NCI-H146 treated with DMSO at 0.1 percent for 48 hours (cell line): ENCODE measurements around the gene TRIM2.
A peak's percentile ranks its signal among the peaks of the same experiment; 100 is the strongest.
"Not testable (repeated sequence)": the region's sequence is repeated elsewhere in the genome, so short reads cannot be mapped to it uniquely, and the experiment has no call there.

ENCODE experiments used
- DNase-seq: peaks from one replicate; lab custom pipeline; 2025; ENCODE audit not compliant: unreplicated experiment; lab: John Stamatoyannopoulos, UW

The TRIM2 gene

DNA sequence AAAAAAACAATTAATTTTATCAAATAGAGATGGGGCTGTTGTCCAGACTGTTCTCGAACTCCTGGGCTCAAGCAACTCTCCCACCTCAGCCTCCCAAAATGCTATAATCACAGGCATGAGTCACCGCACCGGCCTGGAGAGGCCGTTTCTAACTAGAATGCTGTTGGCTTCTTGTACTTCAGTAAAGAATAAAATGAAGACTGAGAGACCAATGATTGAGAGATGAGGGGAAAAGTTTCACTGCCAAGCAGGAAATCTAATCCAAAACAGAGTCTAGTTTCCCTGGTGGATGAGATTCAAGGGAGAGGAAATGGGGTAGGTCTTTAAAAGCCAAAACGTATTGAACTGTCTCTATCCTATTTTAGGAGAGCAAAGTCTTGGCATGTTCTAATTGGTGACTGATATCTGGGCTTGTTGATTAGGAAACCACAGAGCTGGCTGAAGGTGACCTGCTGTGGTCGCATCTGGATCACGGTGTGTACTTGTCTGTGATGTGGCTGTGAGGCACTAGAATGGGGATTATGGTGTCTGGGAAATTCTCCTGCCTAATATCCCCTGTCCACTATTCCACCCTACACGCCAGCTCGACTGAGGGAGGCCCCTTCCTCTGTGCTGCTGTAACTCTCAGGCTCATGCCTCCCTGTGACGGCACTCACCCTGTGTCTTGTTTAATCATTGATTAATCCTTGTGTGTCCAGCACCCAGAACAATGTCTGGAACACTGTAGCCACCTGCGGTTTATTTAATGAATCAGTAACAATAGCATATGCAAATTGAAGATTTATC lies 15.0 kb upstream of the TRIM2 start:
- peak; percentile 7 for DNase-seq

DNA sequence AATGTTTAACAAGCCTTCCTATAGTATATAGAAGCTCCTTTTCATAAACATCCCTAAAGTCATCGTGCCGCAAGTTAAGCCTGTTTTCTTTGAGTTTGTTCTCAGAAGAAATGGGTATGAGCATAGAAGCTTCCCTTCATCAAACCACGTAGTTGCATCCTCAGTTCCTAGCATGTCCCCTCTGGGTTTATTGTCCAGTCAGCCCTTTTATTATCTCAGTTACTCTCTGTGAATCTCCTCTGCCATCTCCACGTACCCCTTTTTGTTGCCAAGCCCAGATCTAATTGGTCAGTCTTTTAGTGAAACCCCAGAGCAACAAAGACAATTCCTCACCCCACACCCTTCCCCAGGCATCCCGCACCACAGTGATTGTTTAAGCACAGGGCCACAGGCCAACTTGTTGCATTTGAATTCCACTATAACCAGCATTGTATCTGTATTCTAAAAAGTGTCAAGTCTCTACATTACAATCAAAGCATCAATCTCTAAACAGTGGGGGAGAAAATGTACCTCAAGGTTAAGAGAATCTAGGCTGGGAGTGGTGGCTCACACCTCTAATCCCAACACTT lies 12.4 kb upstream of the TRIM2 start:
- DNase-seq = no peak

DNA sequence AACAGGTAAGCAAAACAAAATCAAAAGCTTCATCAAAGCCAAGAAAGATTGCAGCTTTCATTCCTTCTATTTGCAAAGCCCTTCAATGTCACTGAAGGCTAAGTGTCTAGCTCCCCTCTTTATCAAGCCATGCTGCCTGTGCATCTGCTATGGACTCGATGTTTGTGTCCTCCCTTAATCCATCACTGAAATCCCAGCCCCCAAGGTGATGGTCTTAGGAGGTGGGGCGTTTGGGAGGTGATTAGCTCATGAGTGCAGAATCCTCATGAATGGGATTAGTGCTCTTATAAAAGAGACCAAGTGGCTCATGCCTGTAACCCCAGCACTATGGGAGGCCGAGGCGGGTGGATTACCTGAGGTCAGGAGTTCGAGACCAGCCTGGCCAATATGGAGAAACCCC lies 6.9 kb upstream of the TRIM2 start:
- no peak for DNase-seq

DNA sequence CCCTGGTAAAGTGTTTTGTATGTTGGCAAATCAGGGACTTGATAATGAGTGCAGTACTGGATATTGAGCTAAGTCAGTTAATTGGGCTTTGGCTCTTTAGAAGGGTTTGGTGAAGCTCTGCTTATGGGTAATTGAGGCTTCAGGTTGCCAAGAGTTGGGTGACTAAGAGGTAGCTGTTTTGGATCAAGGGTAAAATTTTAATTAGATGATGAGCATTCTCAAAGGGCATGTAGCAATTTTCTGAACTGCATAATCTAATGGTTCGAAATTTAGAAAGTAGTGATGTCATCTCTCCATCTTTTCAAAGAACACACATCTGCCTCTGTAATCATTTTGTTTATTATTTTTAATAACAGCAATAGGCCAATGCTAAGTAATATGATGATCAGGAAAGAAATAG lies 5.5 kb upstream of the TRIM2 start:
- DNase-seq = no peak

DNA sequence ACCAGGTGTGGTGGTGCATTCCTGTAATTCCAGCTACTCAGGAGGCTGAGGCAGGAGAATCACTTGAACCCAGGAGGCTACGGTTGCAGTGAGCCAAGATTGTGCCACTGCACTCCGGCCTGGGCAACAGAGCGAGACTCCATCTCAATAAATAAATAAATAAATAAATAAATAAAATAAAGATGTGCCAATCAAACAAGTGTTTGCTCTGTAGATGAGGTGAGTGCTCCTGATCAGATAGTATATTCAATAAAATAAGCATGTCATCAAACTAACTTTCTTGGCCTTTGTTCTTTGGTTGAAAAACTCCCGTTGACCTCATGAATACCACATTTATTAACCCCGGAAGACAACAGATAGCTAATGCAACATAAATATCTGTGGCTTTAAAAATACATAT lies 497 bp upstream of the TRIM2 start:
- not testable (repeated sequence) for DNase-seq

DNA sequence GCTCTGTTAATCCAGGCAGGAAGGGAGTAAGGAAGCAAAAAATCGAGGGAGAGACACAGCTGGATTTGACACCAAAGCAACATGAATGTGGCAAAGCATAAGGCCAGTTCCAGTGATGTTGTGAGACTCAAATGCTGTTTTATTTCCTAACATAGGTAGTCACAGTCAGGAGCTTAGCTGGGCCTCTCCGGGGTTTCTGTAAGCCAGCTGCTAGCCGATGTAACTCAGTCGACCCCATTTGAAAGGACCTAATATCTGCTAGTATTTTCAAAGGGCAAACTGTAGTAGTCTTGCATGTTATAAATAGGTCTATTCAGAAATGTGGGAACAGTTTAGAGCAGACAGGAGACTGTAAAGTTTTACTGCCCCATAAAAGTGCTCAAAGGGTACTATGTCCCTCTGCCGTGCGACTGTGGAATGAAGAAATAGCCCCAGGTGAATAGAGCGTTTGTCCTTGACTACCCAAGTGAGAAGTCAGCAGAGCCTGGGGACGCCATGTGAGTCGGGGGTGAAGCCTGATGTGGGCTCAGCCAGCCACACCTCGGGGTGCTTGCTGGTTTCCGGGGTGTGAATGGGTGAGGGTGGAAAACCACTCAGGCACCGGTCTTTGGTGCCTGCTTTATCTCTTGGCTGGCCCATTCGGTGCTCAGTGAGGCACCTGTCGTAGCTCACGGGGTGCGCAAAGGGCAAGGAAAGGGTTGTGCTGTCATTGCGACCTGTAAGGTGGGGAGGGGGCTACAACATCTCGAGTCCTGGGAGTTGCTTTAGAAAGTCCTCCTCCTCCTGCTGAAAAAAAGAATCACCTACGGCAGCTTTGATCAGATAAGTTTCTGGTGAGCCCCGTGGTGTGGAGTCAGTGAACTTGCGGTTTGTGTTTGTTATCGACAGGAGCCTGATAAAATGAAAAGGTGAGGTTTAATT lies 745 bp downstream of the TRIM2 start:
- DNase-seq = no peak

DNA sequence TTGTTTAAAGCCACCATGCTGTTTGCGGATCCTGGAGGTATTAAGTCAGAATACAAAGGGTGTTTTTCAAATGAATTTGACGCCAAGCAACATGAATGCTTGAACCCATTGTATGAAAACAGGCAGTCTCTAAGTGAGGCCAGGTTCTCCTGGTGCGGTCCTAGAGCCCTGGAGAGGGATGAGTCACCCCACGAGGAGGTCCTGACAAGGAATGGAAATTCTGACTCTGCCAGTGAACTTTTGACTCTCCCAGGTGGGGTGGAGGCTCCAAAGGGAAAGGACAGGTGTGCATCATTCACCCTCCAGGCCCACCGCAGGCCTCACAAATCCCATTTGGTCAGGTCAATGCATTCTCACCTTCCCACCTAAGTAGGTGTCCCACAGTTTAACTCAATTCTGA lies 1.5 kb downstream of the TRIM2 start:
- DNase-seq = no peak

DNA sequence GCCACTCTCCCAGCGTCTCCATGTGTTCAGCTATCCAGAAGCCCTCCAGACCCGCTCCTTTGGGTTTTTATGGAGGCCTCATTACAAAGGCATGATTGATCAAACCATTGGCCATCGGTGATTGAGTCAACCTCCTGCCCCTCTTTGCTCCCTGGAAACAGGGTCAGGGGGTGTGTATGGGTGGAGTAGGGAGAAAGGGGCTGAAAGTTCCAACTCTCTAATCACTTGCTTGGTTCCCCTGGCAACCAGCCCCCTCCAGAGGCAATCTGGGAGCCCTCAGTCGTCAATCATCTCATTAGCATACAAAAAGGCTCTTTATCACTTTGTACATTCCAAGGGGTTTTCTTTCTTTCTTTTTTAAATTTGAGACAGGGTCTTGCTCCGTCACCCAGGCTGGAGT lies 2.3 kb downstream of the TRIM2 start:
- no peak for DNase-seq

DNA sequence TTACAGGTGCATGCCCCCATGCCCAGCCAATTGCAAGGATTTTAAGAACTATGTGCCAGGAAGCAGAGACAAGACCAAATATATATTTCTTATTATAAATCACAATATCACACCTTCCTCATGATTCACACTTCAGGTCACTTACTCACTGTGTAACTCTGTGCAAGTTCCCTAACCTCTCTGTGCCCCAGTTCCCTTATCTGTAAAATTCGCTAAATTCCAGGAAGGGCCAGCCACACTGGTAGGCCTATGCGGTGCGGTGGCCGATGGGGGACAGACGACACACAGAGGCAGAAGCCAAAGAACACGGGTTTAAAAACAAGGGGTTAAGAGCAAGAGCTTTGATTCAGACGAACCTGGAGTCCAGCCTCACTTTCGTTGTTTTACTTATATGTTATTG lies 2.8 kb downstream of the TRIM2 start:
- no peak for DNase-seq

DNA sequence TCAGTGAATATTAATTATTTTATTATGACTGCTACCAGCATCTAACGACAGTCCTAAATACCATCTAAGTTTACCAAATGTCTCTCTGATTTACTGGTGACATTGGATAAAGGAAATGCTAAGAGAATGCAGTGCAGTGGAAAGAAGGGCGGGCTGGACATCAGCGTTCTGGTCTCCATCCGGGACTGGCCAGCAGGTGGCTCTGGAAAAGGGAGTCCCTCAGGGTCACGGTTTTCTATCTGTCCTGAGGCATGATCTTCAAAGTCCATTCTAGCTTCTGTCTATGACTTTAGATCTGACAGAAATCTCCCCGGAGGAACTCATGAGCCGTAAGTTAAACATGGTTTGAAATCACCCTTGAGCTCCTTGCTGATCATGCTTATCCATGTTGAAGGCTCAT lies 3.3 kb downstream of the TRIM2 start:
- peak; percentile 1 for DNase-seq

DNA sequence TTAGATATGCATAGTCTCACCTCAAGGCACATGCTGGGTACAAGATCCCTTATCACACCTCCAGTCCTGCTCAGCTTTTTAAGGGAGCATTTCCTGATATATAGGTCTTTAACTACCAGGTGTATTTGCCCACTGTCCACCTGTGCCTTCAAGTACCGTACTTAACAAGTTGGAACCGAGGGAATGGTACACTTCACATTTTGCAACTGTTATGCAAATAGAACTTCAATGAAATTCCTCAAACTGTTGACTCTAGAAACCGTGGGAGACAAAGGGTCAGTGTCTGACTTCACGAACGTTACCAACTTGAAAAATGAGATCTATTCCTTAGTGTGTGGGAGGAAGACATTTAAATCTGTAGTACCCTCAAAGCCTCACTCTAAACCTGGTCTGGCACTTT lies 5.2 kb downstream of the TRIM2 start:
- no peak for DNase-seq

DNA sequence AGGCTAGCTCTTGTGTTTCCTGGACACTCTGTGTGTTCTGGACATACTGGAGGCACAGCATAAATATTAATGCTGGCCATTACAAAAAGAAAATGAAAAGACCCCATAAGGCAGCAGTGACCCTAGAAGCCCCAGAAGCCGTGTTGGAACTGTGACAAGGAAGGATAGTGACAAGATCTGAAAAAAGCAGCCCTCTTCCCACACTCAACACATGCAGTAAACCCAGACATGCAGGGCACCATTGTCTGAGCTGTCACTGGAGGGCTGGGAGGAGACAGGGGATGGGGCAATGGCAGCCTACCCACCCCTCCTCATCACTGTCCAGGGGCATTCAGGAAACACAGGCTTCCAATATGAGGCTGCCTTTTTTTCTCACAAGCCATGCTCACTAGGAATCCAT lies 6.5 kb downstream of the TRIM2 start:
- no peak for DNase-seq

DNA sequence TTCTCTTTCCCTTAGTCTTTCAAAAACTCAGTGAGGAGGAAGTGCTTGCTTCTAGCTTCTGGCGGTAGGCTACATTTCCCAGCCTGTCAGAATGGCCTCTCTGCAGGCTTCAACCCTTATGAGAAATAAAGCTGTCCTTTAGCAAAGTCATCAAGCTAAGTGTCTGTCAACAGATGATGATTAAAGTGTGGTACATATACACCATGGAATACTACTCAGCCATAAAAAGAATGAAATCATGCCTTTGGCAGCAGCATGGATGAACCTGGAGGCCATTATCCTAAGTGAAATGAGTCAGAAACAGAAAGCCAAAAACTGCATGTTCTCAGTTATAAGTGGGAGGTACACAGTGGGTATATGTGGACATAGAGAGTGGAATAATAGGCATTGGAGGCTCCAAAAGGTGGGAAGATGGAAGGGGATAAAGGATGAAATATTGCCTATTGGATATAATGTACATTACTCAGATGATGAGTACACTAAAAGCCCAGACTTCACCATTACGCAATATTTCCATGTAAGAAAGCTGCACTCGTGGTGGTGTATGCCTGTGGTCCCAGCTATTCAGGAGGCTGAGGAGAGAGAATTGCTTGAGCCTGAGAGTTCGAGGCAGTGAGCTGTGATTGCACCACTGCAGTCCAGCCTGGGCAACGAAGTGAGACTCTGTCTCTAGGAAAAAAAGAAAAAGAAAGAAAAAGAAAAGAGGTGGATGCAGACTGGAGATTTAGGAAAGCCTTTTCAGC lies 7.9 kb downstream of the TRIM2 start:
- DNase-seq = no peak

DNA sequence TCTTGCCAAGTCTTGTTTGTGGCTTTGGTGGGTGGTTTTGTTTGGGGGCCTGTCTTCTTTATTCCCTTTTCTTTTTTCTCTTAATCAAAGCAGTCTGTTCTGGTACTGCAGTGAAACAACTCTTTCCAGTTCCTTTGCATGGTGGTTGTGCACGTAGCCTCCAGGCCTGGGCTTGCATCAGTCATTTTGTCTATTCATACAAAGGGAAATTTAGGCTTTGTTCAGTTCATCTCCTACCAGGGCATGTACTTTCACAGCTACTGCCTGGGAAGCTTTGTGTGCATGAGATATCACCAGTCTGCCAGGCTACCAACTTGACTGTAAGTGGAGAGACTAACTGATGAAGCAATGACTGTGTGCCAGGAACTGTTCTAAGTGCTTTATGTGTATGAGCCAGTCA lies 8.5 kb downstream of the TRIM2 start:
- DNase-seq = no peak

DNA sequence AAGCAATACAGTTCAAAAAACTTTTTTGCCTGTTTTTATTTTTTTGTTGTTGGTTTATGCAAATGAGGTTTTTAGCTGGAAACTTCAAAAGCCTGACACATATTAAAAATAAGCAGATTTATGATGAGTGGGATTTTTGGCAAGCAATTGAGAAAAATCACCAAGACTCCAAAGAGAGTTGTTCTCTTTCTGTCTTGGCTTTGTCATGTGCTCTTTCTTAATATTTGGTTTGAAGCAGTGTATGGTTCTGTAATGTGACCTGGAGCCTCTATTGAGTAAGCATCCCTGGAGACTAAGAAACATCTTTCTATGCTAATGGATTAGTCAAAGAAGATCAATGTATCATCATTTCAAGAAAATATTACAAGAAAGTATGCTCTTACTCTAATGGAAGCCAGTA lies 11.7 kb downstream of the TRIM2 start:
- DNase-seq = no peak

DNA sequence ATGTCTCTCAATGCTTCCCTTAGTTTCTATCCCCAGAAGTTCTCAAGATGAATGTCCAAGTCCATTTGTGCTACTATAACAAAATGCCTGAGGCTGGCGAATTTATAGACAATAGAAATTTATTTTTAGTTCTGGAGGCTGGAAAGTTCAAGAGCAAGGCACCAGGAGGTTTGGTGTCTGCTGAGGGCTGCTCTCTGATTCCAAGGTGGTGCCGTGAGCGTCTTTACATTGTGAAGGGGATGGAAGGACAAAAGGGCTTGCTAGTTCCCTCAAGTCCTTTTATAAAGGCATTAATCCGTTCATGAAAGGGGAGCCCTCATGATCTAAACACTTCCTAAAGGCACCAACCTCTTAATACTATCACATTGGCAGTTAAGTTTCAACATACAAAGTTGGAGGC lies 12.3 kb downstream of the TRIM2 start:
- DNase-seq = no peak

DNA sequence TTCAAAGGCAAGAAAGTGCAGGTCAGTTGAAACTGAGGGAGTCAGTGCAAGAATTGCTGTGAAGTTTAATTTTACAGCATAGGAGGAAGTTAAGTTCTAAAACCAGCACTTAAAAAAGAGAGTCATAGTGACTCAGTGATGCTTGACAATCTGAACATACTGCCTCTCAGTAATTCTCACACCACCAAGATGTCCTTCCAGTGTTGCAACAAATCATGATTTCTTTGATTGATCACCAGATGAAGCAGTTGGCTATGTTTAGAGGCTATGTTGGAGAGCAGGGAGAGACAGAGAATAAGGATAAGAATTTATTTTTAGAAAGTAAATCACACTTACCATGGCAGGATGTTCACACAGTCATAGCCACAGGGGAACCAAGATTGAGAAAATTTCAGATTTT lies 13.2 kb downstream of the TRIM2 start:
- no peak for DNase-seq

DNA sequence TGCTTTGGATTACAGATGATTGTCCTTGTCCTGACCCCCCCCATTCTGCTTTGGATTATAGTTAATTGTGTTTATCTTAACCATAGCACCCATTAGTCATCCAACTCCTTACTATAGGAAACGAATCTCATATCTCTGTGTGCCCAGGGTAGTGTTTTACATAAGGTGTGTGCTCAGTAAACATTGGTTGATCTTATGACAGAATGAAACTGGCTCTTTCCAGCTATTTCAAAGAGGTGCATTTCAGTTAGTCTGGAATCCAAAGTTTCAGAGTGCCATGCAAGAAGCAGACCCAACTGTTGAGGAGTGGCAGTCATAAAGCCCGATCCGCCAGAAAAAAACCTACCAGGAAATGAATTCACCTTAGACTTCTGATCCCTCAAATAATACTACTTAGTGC lies 14.7 kb downstream of the TRIM2 start:
- DNase-seq = peak; percentile 12

DNA sequence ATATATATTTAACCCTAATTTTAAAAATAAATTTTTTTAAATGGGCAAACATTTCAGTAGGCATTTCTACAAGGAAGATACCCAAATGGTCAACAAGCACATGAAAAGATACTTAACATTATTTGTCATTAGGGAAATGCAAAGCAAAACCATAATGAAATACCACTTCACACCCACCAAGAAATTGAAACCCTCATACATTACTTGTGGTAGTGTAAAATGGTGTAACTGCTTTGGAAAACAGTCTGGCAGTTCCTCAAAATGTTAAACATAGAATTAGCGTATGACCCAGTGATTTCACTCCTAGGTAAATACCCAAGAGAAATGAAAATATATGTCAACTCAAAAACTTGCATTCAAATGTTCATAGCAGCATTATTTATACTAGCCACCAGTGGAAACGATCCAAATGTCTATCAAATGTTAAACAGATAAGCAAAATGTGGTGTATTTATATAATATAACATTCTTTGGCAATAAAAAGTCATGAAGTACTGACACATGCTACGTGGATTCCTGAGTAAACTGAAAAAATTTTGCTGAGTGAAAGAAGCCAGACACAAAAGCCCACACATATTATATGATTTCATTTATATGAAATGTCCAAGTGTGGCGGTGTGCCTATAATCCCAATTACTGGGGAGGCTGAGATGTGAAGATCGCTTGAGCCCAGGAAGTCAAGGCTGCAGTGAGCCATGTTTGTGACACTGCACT lies 16.6 kb downstream of the TRIM2 start:
- DNase-seq = no peak

DNA sequence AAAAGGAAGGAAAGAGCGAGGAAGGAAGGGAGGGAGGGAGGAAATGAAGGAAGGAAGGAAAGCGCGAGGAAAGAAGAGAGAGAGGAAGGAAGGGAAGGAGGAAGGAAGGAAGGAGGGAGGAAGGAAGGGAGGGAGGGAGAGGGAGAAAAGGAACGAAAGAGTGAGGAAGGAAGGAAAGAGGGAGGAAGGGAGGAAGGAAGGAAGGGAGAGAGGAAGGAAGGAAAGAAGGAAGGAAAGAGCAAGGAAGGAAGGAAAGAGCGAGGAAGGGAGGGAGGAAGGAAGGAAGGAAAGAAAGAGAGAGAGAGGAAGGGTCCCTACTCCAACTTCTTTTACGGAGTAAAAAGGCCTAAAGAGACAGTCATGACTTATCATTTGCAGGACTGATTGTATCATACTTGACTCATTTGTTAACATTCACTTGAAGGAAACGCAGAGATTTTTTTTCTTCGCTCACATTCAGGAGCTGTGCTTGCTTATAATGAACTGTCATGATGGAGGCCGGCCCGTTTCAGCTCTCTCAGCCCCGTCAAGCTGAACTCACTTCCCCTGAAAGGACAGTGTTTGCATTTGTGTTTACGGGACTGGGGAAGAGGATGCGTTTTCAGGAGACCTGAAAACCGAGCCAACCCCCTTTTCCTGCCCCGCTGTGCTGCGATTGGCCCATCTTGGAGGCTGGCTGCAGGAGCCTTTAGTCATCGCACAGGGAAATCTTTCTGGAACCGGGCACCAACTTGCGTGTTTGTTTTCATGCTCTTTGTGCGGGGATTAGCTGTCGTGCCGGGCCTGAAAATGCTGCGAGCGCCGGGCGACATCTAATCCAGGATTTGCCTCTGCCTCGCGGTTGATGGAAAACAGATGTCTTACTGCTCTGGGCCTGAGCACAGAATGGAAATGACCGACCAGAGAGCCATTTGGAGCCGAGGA lies 17.8 kb downstream of the TRIM2 start:
- DNase-seq = no peak
